Activated T-cell treated with anti-CD3 and anti-CD28 coated beads, Interleukin-2, amount 50 U/mL, for 1 hour (primary cell): Measurements from ENCODE around the gene NOX3.
"Not testable (repeated sequence)": the region's sequence is repeated elsewhere in the genome, so short reads cannot be mapped to it uniquely, and the experiment has no call there.

Source experiments
- DNase-seq: peaks from one replicate; pipeline ENCODE4 v3.0.0-alpha.2; 2020

NOX3 gene

GRCh38 chr6:155398701-155399061 lies 57.0 kb downstream of the NOX3 start:
- no peak for DNase-seq

DNA sequence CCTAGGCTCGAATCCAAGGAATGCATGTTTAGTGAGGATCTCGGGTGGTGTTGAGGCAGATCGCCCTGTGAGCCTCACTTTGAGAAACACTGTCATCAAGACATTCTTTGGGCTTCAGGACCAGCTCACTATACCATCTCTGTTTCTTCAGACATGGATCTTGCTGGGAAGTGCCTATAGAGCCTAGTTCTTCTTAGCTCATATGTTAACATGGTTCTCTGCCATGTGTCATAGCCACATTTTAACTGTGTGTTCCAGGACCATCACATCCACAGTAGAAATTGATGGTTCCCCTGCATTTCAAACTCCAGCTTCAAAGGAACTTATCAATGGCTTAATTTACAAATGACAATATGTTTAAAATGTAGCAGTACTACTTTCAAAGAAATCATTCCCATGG lies 57.4 kb downstream of the NOX3 start:
- no peak for DNase-seq

GRCh38 chr6:155397172-155397705 lies 58.4 kb downstream of the NOX3 start:
- DNase-seq: no peak

- no peak for DNase-seq
Observed at GRCh38 chr6:155396605-155397004, 59.0 kb downstream of the NOX3 start.

DNA sequence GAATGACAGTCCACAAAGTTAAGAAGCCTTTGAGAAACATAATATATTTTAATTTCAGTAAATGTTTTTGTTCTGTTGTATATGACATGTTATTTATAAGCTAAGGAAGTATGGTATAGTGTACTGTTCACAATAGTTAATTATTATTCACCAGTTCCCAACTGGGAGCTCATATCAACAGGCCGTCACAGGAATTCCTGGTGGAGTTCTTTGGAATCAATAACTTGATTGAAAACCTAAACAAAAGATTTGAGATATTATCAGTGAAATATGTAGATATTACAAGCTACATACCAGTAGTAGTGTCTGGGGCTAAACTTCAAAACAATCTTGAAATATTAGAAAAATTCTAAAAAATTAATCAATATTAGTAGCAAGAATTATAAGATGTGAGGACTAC lies 60.3 kb downstream of the NOX3 start:
- DNase-seq: no peak

GRCh38 chr6:155389130-155389529 lies 66.5 kb downstream of the NOX3 start:
- no peak for DNase-seq

- DNase-seq: no peak
Observed at GRCh38 chr6:155388591-155388990, 67.0 kb downstream of the NOX3 start.

DNA sequence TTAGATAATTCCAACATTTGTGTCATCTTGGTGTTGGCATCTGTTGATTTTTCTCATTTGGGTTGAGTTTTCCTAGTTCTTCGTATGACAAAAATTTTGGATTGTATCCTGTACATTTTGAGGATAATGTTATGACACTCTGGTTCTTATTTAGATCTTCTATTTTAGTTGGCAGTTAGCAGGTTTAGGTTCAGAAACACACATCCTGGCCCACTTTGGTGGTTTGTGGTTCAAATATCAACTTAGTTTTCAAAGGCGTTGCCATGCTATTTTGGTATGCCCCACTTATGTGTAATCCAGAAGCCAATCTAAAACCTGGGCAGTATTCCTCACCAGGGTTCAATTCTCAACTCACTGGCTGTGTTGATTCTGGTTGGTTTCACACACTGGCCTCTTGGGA lies 68.2 kb downstream of the NOX3 start:
- no peak for DNase-seq

DNA sequence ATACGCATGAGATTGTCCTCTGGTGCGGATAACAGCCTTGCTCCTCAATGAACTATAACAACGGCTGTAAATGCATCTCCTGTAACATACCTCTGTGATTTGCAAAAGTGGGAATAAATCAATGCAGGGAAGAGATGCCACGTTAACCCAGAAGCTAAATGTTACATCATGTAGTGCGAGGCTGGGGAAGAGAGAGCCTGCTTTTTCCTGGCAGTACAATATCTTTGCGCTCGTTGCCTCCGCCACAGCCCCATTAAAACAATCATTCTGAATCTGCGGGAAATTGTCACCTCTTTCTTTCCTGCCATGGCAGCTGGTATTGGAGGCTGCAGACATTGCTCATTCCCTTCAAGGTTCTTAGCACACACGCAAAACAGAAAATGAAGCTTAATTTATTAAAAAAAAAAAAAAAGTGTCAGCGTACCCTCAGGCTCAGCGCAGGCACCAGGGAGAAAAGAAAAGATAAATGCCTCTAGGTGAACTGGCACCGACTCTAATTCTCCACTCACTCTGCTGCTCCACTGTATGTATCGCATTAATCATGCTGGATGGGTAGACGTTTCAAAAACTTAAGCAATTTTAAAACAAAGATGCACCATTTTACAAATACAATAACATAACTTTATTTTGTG lies 71.2 kb downstream of the NOX3 start:
- DNase-seq: no peak

DNA sequence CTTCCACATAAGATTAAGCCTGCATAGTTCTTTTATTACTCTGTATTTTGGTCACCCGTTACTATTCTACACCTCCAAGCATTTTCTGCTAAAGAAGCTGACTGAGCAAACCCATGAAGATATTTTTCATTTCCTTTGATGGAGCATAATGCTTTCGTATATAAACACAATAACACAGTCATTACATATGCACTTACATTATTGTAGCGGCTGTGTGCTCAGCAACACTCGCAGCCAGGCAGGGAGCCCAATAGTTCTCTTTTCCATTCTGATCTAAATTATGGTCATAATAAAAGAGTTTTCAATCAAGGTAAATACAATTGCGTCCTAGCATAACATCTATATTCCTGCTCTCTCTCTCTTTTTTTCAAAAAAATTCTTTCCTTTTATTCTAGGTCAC lies 71.7 kb downstream of the NOX3 start:
- DNase-seq: no peak

GRCh38 chr6:155382338-155382685 lies 73.3 kb downstream of the NOX3 start:
- no peak for DNase-seq

- no peak for DNase-seq
Observed at GRCh38 chr6:155381673-155382337, 73.8 kb downstream of the NOX3 start.

DNA sequence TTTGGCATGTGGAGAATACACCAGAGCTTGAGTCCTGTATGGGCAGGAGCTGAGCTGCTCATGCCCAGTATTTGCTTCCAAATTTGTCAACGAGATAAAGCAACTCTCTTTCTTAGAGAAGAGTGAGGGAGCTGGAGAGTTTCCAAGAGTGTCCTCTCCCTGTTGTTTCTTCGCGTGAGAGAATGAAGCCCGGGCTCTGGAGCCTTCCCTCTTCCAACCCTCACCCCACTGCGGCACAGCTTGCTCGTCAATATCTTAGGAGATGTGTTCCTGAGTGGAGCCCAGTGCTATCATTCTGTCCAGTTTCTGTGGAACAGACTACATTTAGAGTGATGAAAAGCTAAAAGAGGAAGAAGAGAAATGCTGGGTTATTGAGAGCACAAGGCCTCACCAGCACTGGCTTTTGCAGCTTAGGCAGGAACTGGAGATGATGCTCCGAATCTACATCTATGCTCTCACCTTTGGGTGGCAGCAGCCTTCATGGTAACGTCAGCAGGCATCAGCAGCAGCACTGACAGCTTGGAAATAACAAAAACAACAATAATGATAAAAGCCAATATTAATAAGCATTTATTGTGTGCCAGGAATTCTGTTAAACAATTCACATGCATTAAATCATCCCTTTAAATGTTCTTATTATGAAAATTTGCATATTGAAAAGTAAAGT lies 74.8 kb downstream of the NOX3 start:
- no peak for DNase-seq

- DNase-seq: no peak
Observed at GRCh38 chr6:155378724-155379123, 76.9 kb downstream of the NOX3 start.

DNA sequence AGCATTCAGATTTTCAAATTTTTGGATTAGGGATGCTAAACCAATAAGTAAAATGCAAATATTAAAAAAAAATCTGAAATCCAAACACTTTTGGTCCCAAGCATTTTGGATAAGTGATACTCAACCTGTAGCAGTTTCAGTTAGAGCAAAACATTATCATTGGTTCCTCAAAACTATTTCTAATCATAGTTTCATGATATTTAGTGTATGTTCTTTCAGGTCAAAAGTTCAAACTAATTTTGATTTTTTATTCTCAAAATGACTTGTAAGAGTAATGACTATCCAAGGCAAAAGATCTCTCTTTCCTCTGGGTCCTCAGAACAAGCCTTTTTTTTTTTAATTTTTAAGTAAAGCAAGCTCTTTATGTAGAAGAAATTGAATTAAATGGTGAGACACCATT lies 77.4 kb downstream of the NOX3 start:
- no peak for DNase-seq

DNA sequence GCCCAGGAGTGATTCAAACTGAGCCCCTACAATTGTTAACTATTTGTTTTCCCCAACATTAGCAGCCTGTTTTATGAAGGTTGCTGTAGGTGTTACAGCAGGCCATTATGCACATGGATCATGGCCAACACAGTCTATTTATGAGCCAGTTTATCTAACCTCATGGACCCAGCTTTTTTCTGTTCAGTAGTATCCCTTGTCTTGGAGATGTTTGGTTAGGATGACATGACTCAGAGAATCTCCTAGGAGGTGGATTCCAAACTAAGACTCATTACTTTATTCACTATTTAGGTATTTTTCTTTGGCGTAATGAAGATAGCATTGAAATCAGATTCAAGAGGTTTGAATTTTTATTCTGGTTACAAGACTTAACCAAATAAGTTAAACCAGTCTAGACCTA lies 78.6 kb downstream of the NOX3 start:
- no peak for DNase-seq

- no peak for DNase-seq
Observed at GRCh38 chr6:155375801-155376200, 79.8 kb downstream of the NOX3 start.

DNA sequence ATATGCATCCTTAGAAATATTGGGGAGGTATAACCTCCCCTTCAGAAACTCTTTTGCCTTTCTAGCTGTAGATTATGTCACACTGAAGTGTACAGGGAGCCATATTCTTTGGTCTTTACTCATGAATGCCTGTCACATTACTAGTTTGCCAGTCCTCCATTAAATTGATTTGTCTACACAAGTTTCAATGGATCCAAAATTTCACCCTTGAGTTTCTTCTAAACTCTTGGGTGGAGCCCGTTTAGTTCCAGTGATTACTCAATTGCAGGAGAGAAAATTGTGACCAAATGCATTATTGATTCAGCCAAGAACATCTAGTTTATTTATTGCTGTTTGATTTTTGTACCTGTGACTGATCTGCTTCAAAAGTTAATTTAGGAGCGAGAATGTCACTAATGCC lies 81.0 kb downstream of the NOX3 start:
- DNase-seq: no peak

GRCh38 chr6:155373276-155373675 lies 82.4 kb downstream of the NOX3 start:
- DNase-seq: no peak

DNA sequence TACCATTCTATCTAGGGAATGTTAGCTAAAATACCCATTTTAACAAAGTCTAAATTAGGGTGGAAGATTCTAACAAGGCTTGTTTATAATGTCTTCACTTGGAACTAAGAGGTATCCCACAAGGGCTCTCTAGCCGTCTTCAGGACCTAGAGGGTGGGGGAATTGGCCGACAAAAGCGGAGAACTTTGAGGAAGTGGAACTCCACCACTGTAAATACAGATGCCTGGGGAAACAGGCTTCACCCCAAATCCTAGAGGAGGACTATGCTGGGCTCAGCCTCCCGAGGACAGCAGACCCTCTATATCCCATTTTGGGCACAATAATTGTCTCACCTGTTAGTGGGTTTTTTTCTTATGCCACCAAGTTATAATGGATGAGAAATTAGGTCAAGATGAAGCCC lies 83.4 kb downstream of the NOX3 start:
- no peak for DNase-seq

DNA sequence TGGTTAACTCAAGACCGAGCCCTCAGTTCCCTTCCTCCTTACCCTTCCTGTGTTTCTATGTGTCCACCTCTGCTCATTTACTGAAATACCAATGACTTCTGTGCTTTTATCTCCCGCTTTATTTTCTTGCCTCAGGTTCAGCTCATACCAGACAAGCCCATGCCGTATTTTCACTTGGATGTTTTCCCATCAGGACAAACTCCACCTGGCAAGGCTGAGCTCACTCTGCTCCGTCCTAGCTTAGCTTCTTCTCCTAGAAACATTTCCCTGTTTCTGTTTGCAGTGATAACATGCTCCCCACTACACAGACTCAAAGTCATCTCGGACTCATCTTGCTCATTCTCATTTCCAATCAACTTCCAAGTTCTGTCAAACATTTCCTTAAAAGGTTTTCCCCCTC lies 84.4 kb downstream of the NOX3 start:
- DNase-seq: no peak

- DNase-seq: no peak
Observed at GRCh38 chr6:155366325-155366724, 89.3 kb downstream of the NOX3 start.

DNA sequence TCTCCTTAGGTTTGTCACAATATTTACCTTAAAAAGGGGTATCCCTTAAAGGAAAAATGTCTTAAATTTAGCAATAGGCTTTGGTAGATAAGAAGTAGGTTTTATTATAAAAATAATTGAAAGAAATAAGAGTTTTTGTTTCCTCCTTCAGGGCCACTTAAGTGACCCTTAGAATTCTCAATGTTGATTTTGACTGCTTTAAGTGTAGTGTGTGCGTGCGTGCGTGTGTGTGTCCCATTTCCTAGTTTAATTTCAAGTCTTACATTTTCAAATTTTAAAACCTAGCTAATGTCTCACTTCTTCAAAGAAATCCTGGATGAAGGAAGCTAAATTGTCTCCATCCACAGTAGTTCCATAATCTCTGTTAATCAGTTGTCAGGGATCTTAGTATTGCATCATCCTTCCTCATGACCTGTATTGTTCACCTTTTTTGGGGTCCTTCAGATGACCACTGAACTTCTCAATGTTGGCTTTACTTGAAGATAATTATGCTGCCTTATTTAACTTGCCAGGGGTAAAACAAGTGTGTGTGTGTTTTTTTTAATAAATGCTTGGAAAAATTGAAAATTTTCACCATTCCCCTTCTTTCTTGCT lies 90.7 kb downstream of the NOX3 start:
- DNase-seq: no peak

DNA sequence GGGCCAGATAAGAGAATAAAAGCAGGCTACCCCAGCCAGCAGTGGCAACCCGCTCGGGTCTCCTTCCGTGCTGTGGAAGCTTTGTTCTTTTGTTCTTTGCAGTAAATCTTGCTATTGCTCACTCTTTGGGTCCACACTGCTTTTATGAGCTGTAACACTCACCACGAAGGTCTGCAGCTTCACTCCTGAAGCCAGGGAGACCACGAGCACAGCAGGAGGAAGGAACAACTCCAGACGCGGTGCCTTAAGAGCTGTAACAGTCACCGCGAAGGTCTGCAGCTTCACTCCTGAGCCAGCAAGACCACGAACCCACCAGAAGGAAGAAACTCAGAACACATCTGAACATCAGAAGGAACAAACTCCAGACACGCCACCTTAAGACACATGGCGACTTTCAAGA lies 91.6 kb downstream of the NOX3 start:
- DNase-seq: not testable (repeated sequence)
